AG10803 (cell line): Measurements from ENCODE around the gene ACTL9.

Source experiments
- DNase-seq: peaks from one replicate; pipeline ENCODE4 v3.0.0; 2010; ENCODE audit warnings: low read depth
- H3K4me3 ChIP-seq: 2 replicates; pipeline ENCODE4 v1.5.1; 2011; ENCODE audit warnings: mild to moderate bottlenecking, low read length, control low read depth
- TF ChIP-seq, protein P1 (sequence below): conservative IDR thresholded peaks from 2 replicates; pipeline ENCODE4 v1.5.1; 2011; ENCODE audit warnings: mild to moderate bottlenecking, low read length, control low read depth, inconsistent platforms

ACTL9 gene

DNA sequence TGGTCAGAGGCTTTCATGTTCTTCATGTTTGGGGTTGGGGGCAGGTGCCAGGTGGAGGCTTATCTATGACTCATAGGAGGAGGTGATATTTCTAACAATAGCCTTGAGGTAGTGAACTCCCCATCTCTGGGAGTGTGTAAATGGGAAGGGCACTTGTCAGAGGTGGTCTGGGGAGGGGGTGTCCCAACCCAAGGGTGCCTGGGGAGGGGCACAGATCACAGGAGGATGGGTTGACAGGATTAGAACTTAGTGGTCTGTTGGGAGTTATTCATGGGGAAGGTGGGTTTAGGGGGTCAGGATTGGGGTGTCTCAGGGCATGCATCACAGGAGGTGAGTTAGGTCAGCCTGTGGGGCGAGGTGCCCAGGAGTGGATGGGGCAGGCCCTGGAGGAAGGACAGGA, 1.6 kb downstream of the ACTL9 start:
- TF ChIP-seq, protein P1, sequence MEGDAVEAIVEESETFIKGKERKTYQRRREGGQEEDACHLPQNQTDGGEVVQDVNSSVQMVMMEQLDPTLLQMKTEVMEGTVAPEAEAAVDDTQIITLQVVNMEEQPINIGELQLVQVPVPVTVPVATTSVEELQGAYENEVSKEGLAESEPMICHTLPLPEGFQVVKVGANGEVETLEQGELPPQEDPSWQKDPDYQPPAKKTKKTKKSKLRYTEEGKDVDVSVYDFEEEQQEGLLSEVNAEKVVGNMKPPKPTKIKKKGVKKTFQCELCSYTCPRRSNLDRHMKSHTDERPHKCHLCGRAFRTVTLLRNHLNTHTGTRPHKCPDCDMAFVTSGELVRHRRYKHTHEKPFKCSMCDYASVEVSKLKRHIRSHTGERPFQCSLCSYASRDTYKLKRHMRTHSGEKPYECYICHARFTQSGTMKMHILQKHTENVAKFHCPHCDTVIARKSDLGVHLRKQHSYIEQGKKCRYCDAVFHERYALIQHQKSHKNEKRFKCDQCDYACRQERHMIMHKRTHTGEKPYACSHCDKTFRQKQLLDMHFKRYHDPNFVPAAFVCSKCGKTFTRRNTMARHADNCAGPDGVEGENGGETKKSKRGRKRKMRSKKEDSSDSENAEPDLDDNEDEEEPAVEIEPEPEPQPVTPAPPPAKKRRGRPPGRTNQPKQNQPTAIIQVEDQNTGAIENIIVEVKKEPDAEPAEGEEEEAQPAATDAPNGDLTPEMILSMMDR: no peak
- no peak overlapping the region for H3K4me3 ChIP-seq
- DNase-seq: no peak

DNA sequence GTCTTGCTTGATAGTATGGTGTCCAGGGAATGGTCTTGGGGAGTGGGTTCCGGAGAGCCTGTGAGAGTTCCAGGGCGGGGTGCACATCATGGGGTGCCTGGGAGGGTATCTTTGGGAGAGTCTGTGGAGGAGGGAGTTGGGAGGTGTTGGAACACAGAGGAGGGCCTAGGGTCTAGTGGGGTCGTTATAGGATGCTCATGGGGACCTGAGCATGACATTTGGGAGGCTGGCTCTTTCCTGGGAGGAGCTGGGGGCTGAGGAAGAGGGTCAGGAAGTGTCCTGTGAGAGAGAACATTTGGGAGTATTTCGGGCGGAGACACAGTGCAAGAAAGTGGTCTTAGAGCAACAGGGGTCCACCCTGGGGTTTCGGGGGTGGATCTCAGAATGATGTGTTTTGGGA, 2.7 kb downstream of the ACTL9 start:
- no peak overlapping the region for H3K4me3 ChIP-seq
- DNase-seq: no peak
- TF ChIP-seq, protein P1: no peak

DNA sequence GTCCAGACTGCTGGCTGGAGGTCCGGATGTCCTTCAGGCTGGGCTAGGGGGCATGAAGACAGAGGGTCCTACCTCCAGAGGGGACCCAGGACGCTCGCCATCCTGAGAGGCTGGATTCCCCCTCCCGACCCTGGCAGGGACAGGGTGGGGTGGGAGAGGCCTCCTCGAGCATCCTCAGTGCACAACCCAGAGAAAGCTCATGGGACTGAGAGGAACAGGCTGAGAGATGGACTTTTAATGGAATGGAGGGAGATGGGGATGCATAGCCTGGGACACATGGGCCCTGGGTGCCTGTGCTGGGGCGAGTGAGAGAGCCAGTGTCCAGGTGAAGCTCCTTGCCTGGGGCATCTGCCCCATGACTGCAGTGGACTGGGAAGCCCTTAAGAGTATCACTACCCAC, 3.1 kb downstream of the ACTL9 start:
- DNase-seq: no peak
- TF ChIP-seq, protein P1: no peak

DNA sequence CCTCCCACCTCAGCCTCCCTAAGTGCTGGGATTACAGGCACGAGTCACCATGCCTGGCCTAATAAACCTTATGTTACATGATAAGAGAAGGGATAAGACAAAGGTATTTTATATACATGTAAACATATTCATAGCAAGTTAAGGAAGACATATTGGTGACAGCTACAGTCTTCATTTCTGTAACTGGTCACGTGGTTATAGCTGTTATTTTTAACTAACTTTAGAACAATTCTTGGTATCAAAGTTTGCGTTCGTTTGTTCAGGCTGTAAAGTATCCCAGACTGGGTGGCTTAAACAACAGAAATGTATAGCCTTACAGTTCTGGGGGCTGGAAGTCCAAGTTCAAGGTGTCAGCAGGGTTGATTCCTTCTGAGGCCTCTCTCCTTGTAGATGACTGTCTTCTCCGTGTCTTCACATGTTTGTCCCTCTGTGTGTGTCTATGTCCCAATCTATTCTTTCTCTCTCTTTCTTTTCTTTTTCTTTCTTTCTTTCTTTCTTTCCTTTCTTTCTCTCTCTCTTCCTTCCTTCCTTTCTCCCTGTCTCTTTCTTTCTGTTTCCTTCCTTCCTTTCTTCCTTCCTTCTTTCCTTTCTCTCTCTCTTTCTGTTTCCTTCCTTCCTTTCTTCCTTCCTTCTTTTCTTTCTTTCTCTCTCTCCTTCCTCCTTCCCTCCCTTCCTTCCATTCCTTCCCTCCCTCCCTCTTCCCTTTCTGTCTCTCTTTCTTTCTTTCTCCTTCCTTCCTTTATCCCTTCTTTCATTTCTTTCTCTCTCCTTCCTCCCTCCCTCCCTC, 7.6 kb downstream of the ACTL9 start:
- DNase-seq: no peak
- H3K4me3 ChIP-seq: no peak overlapping the region
- TF ChIP-seq, protein P1: no peak

More for the DNA sequence above, 3.1 kb downstream of the ACTL9 start:
- no peak overlapping the region for H3K4me3 ChIP-seq

DNA sequence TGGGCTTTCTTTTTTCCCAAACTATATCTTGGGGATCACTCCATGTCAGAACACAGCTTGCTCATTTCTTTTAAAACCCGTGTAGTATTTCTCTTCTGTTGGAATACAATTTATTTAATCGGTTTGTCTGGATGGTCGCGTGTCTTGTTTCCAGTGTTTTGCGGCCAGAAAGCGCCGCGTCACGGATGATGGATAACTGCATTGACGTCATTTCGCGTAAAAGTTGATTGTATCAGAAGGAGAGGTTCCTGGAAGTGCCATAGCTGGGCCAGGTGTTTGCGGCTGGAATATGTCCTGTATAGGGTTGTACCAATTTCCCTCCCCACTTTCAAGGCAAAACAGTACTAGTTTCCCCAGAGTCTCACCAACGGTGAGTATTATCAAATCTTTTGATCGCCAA, 9.7 kb downstream of the ACTL9 start:
- no peak overlapping the region for H3K4me3 ChIP-seq
- TF ChIP-seq, protein P1: no peak

DNA sequence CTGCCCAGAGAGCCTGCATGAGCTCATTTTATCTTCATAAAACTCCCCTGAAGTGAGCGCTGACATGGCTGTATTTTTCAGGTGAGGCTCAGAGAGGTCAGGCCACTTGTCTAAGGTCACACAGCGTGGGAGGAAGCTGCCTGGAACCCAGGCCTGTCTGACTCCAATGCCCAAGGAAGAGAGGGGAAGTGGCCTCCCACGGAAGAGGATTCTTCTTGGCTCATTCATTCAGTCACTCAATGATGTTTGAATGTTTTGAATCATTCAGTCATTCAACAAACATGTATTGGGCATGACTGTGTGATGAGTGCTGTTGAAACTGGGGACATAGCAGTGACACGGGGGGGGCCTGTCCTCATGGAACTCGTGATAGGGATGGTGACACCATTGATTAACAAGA, 12.0 kb downstream of the ACTL9 start:
- H3K4me3 ChIP-seq: no peak overlapping the region
- TF ChIP-seq, protein P1: no peak
- no peak for DNase-seq

More for the DNA sequence above, 9.7 kb downstream of the ACTL9 start:
- DNase-seq: no peak
